ENCODE measurements around the gene TTC27.

DNA sequence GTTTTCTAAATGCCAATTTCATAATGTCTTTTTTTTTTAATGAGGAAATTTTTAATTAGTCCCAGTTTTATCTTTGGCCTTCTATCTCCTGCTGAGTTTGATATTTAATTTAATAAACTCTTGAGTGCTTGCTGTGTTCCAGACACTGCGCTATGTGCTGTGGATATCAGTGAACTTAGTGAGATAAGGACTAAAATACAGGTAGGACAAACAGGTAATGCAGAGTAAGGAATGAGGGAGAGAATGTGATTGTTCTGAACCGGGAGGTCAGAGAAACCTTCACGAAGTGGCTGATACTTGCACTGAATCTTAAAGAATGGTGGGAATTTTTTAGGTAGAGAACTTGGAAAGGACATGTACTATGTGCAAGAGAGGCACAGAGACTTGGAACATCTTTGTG is 28.2 kb downstream of the TTC27 start:
- no peak for TF ChIP-seq POLR2A (IDR thresholded peaks at IDR 0.05)
- TF ChIP-seq POLR2AphosphoS5 (IDR thresholded peaks at IDR 0.05; ENCODE audit: insufficient read depth in 1 of 2, low read depth in 1 of 2), result no peak
- TF ChIP-seq, protein P1, sequence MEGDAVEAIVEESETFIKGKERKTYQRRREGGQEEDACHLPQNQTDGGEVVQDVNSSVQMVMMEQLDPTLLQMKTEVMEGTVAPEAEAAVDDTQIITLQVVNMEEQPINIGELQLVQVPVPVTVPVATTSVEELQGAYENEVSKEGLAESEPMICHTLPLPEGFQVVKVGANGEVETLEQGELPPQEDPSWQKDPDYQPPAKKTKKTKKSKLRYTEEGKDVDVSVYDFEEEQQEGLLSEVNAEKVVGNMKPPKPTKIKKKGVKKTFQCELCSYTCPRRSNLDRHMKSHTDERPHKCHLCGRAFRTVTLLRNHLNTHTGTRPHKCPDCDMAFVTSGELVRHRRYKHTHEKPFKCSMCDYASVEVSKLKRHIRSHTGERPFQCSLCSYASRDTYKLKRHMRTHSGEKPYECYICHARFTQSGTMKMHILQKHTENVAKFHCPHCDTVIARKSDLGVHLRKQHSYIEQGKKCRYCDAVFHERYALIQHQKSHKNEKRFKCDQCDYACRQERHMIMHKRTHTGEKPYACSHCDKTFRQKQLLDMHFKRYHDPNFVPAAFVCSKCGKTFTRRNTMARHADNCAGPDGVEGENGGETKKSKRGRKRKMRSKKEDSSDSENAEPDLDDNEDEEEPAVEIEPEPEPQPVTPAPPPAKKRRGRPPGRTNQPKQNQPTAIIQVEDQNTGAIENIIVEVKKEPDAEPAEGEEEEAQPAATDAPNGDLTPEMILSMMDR (IDR thresholded peaks at IDR 0.05), result no peak
